ENCODE results near the gene MN1. TPM values are rescaled to one million over a fixed set of nuclear protein-coding genes. Genes with fewer than 3 reads are reported as not detected.

MN1 gene
- total RNA-seq, 3 donors from 2014 or later, result 2.0 to 4.7 (median 3.2) TPM

DNA sequence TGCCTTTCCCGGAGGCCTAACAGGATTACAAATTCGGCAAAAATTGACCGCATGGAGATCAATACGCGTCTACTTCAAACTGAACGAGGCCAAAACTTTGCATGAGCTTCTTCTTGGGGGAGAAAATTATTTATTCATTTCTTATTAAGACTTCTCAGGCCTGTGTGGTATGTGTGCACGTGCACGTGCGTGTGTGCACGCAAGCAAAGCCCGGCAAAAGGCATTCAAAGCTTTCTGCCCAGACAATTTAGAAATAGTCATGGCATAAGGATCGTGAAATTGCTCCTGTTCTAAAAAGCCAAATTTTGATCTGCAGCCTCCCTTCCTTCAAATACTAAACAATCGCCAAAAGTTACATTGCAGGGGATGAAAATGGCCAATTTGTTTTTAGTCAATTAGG, 14.6 kb downstream of the MN1 start:
- Histone ChIP-seq H3K36me3 (no peaks in the 10 kb centered on the region), H3K9me3 (no peaks in the 10 kb centered on the region), H3K27ac (no peak overlapping the region), H3K27me3 (no peaks in the 10 kb centered on the region), H3K4me1 (no peaks in the 10 kb centered on the region), H3K4me3 (no peak overlapping the region)
- TF ChIP-seq POLR2AphosphoS5 (IDR thresholded peaks at IDR 0.05) (no peak), POLR2A (IDR thresholded peaks at IDR 0.05) (no peak)
- TF ChIP-seq, protein P1, sequence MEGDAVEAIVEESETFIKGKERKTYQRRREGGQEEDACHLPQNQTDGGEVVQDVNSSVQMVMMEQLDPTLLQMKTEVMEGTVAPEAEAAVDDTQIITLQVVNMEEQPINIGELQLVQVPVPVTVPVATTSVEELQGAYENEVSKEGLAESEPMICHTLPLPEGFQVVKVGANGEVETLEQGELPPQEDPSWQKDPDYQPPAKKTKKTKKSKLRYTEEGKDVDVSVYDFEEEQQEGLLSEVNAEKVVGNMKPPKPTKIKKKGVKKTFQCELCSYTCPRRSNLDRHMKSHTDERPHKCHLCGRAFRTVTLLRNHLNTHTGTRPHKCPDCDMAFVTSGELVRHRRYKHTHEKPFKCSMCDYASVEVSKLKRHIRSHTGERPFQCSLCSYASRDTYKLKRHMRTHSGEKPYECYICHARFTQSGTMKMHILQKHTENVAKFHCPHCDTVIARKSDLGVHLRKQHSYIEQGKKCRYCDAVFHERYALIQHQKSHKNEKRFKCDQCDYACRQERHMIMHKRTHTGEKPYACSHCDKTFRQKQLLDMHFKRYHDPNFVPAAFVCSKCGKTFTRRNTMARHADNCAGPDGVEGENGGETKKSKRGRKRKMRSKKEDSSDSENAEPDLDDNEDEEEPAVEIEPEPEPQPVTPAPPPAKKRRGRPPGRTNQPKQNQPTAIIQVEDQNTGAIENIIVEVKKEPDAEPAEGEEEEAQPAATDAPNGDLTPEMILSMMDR (IDR thresholded peaks at IDR 0.05), result no peak
- intact Hi-C loops (cut with DNase I; ENCODE audit: low total_unique reads), result no loop called here
- no peak for DNase-seq (ENCODE audit: low spot score in 2 of 2)

DNA sequence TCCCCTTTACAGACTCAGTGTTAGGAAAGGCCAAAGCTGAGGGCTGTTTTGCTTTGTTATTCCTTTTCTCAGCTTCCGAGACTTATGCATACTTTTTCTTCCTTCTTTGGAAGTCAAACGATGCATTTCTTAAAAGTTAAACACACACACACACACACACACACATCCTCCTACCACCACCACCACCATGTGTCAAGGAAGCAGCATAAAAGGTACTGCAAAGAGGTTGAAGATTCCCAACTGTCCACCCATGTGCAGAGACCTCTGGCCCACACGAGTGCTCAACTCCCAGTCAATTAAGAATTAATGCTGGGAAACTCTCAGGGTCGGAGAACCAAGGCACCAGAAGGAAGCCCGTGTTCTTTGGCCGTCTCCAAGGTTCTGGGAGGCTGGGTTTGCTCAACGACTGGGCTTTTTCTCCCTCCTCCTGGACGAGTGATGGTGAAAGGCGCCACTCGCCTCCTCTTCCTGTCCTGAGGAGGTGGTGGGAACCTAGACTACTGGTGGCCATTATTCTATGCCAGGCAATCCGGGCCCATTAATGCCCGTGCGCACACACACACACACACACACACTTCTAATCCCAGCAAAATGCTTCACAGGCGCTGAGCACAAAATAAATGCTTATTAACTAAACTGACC, 15.1 kb downstream of the MN1 start:
- H3K4me1 ChIP-seq, result no peaks in the 10 kb centered on the region
- no peak overlapping the region for H3K4me3 ChIP-seq
- no peaks in the 10 kb centered on the region for H3K36me3 ChIP-seq
- H3K27me3 ChIP-seq, result no peaks in the 10 kb centered on the region
- intact Hi-C loops (cut with DNase I; ENCODE audit: low total_unique reads), result no loop called here
- no peak overlapping the region for H3K27ac ChIP-seq
- H3K9me3 ChIP-seq, result no peaks in the 10 kb centered on the region
- no peak for DNase-seq (ENCODE audit: low spot score in 2 of 2)
- no peak for TF ChIP-seq POLR2A (IDR thresholded peaks at IDR 0.05)
- TF ChIP-seq, protein P1 (IDR thresholded peaks at IDR 0.05), result no peak
- TF ChIP-seq POLR2AphosphoS5 (IDR thresholded peaks at IDR 0.05), result no peak

DNA sequence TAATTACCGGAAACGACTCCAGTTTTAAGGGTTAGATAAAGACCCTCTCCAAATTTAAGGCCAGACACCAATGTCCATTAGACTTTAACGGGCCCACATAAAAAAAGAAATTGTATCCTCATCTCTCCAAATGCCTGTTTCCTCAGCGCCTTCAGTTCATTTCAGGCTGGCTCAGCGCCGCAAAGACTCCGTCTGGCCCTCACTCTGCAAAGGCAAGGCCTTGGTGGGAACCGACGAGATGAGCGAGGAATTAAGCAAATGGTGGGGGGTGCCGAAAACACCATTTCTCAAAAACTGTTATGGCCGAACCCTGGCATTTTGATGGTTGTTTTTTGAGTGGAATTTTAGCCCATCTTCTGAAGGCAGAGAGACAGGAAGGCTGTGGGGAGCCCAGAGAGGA, 15.7 kb downstream of the MN1 start:
- H3K4me3 ChIP-seq, result no peak overlapping the region
- no peaks in the 10 kb centered on the region for H3K9me3 ChIP-seq
- TF ChIP-seq POLR2A (IDR thresholded peaks at IDR 0.05), result no peak
- no peak for TF ChIP-seq POLR2AphosphoS5 (IDR thresholded peaks at IDR 0.05)
- TF ChIP-seq, protein P1 (IDR thresholded peaks at IDR 0.05), result no peak

DNA sequence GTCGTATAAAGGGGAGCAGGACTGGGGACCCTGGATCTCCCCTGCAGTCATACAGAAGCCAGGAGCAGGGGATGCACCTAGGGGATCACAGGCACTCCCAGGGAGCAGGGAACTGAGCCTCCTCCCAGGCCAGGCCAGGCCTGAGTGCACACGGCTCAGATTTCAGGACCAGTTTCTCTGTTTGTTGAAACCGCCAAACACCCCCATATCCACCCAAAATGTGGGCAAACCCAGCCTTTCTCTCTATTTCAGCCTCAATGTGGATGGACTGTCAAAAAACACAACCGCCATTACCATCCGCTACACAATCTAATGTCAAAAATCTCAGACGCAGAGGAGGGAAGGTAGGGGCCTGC, 17.5 kb downstream of the MN1 start:
- H3K9me3 ChIP-seq, result no peaks in the 10 kb centered on the region
- H3K27ac ChIP-seq, result no peak overlapping the region
- no peaks in the 10 kb centered on the region for H3K36me3 ChIP-seq
- H3K4me1 ChIP-seq, result no peaks in the 10 kb centered on the region
- TF ChIP-seq POLR2A (IDR thresholded peaks at IDR 0.05) (no peak), POLR2AphosphoS5 (IDR thresholded peaks at IDR 0.05) (no peak)
- TF ChIP-seq, protein P1 (IDR thresholded peaks at IDR 0.05), result no peak
- no peaks in the 10 kb centered on the region for H3K27me3 ChIP-seq
- intact Hi-C loops (cut with DNase I; ENCODE audit: low total_unique reads), result no loop called here
- no peak overlapping the region for H3K4me3 ChIP-seq
- no peak for DNase-seq (ENCODE audit: low spot score in 2 of 2)

More for the DNA sequence above, 15.7 kb downstream of the MN1 start:
- no peaks in the 10 kb centered on the region for H3K4me1 ChIP-seq
- H3K36me3 ChIP-seq, result no peaks in the 10 kb centered on the region
- no peak for DNase-seq (ENCODE audit: low spot score in 2 of 2)
- intact Hi-C loops (cut with DNase I; ENCODE audit: low total_unique reads), result no loop called here
- H3K27ac ChIP-seq, result no peak overlapping the region
- no peaks in the 10 kb centered on the region for H3K27me3 ChIP-seq

DNA sequence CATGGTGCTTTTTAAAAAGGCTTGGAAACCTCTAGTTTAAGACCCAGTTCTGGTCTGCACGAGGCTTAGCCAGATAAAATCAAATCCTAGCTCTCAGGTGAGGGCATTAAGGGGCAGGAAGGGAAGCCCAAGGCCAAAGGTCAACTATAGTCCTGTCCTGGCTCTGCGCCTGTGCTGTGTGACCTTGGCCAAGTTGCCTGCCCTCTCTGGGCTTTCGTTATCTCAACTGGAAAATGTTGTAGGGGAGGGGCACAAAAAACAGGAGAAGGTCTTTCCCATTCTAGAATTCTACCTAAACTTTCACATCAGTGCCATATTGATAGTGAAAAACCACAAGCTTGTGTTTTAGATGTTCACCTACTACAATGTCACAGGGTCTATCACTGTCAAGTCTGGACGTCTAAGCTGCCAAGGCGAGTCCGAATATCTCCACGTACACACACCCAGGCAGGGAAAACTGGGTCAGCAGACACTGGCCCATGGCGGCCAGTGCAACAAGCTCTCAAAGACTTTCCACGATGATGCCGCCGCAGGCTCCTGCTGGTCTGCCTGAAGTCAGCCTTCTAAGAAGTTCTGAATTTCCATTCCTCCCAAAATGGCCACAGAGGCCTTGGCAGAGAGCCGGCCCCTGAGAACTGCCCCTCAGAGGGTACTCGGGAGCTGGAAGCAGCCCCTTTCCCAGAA, 18.0 kb downstream of the MN1 start:
- H3K27ac ChIP-seq, result no peak overlapping the region
- TF ChIP-seq POLR2A (IDR thresholded peaks at IDR 0.05) (no peak), POLR2AphosphoS5 (IDR thresholded peaks at IDR 0.05) (no peak)
- TF ChIP-seq, protein P1 (IDR thresholded peaks at IDR 0.05), result no peak
- intact Hi-C loops (cut with DNase I; ENCODE audit: low total_unique reads), result no loop called here
- no peak for DNase-seq (ENCODE audit: low spot score in 2 of 2)
- no peaks in the 10 kb centered on the region for H3K9me3 ChIP-seq
- no peaks in the 10 kb centered on the region for H3K4me1 ChIP-seq
- H3K27me3 ChIP-seq, result no peaks in the 10 kb centered on the region
- no peak overlapping the region for H3K4me3 ChIP-seq
- no peaks in the 10 kb centered on the region for H3K36me3 ChIP-seq

All from breast epithelium (tissue), 4 donors.